HG03139 (cell line): ENCODE measurements around the gene SCN2A.

ENCODE experiments used
- ATAC-seq: cut with Tn5 transposase; IDR thresholded peaks from one replicate; pipeline ENCODE4 v1.9.1; 2021; ENCODE audit not compliant: unreplicated experiment

The SCN2A gene

DNA sequence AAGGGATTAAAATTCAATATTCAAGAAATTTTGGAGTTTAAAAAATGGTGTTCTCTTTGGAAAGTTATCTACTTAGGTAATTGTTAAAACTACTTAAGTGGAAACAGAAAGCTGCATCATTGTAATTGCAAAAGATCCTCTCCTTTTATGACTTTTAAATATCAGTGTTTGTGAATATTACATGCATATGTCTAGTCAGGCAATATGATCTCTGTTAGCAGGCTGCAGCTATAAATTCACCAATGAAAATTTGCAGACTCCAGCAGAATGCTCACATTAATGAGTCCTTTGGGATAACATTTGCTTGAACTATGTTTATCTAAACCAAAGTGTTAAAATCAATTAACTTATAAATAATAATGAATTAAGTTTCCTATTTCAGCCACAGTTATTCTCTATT, 171.1 kb downstream of the SCN2A start:
- ATAC-seq, result no peak

- no peak for ATAC-seq
These were observed 175.0 kb downstream of the SCN2A start for GRCh38 chr2:165414187-165414586.

GRCh38 chr2:165417009-165417408, 177.8 kb downstream of the SCN2A start:
- no peak for ATAC-seq

GRCh38 chr2:165420231-165420630, 181.0 kb downstream of the SCN2A start:
- ATAC-seq, result no peak

GRCh38 chr2:165423081-165423480, 183.9 kb downstream of the SCN2A start:
- ATAC-seq, result no peak

- ATAC-seq, result no peak
These were observed 186.3 kb downstream of the SCN2A start for GRCh38 chr2:165425556-165425955.

DNA sequence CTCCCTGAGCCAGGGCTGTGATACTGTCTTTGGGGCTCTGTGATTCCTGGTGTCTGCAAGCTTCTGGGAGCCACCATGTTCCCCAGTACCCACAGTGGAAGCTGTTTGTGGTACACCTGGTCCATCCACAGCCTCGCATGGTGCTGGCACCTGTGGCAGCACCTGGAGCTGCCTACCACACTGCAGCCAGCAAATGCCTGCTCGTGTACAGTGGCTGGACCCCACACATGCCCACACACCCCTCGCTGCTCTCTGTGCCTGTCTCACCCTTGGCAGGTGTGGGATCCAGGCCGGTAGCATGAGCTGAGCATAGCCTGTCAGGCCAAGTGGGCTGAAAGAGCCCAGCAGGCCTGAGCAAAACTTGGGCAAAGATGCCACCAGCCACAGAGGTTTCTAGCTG, 188.5 kb downstream of the SCN2A start:
- no peak for ATAC-seq

DNA sequence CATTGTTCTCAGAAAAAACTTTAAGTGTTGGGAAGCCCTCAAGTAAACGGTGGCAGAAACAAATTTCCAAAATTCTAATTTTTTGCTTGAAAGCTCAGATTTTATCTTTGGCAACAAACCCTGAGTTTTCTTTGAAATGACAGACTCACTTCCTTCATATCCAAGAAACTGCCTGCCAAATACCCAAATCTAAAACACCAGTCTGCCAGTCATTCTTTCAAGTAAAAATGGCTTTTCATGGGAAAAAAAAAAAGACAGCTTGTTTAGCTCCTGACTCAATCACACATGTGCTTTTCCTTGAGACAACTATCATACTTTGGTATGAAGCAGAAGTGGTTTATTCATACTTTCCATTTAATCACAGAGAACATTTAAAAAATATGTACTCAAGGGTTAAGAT, 189.7 kb downstream of the SCN2A start:
- no peak for ATAC-seq

- no peak for ATAC-seq
These were observed 191.8 kb downstream of the SCN2A start for GRCh38 chr2:165431014-165431413.

GRCh38 chr2:165432234-165432966, 193.2 kb downstream of the SCN2A start:
- ATAC-seq, result no peak

DNA sequence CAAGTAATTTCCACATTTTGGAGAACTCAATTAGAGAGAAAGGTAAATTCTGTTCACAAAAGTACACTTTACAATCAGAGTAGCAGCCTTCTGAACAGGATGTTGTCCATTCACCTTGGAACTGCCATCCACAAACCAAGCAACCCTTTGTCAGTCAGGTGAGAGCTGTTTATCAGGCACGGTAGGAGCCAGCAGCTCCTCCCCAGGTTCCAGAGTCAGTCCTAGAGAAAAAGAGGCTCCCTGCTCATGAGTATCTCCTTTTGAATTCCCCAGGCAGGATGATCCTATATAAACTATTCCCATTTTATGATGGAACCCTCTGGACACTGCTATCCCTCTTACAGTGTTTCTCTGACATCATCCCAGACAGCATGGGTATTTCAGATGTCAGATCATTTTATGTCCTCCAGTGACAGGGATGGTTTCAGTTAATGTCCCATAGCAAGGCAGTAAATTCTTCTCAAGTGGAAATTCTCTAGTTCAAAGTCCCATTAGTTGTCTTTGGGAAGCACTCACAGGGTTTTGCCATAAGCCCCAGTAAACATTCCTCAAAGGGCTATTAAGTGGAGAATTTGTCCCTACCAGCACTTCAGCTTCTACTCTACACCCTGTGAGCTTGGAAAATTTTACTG, 195.8 kb downstream of the SCN2A start:
- no peak for ATAC-seq

DNA sequence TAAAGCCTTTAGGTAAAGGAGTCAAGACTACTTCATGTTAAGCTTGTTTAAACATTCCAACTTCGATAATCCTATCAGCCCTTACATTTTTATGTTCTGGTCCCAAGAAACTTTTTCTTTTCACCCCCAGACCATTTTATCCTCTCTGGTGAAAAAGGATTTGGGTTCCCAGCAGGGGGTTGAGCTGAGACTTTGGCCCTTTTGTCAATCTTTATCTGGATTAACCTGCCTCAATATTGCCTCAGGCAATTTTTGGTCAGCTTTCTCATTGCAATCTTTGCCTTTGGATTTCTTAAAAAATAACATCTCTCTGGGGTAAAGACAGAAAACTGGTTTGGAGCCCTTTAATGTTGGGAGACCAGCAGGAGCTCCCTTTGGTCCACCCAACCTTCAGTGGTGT, 196.4 kb downstream of the SCN2A start:
- no peak for ATAC-seq

GRCh38 chr2:165436559-165436958, 197.3 kb downstream of the SCN2A start:
- ATAC-seq, result no peak

DNA sequence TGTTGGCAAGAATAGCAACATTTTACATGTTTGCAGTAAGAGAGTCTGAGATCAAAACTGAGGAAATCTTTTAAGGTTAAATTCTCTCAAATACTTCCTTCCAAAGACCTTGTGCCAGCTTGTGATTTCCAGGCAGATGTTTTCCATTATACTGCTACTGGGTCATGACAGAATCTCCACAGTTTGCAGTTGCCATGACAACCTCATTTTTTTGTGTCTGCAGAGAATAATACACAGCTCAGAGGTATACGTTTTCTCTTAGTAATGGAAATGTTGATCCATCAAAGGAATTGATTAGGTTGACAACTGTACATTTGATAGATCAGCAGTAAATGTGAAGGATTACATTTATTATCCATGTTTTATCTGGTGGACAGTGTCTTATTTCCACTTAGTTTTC, 201.2 kb downstream of the SCN2A start:
- no peak for ATAC-seq
